ACHN (cell line): ENCODE results near the gene HEPN1.

Experiments
- DNase-seq: peaks from one replicate; pipeline ENCODE4 v3.0.0-alpha.2; 2015
- in situ Hi-C: cut with HindIII; loops from 2 replicates; pipeline ENCODE4 v1.10.0; 2017; ENCODE audit warnings: low sequenced_read_pairs, low pct_ligation_motif_present, low pct_unique_long_range_greater_than_20kb

The HEPN1 gene

DNA sequence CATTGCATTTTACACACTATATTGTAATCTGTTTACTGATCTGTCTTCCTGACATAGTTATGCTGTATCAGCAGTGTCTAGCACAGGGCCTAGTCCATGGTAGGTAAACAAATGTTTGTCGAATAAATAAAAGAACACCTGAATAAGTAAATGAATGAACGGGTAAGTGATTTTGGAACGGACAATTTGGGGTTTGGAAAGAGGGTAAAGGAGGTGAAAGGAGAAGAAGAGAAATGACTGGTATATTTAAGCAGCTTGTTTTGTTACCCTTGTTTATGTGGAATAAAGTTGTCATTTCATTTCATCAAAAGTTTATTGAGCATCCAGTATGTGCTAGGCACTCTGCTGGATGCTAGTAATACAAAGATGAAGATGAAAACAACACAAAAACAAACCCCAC, at the start of gene HEPN1:
Gene HEPN1, plus strand, starts transcription at position 301 of the 400 bp plus-strand sequence.
- no peak for DNase-seq
- in situ Hi-C loops: no loop called here

DNA sequence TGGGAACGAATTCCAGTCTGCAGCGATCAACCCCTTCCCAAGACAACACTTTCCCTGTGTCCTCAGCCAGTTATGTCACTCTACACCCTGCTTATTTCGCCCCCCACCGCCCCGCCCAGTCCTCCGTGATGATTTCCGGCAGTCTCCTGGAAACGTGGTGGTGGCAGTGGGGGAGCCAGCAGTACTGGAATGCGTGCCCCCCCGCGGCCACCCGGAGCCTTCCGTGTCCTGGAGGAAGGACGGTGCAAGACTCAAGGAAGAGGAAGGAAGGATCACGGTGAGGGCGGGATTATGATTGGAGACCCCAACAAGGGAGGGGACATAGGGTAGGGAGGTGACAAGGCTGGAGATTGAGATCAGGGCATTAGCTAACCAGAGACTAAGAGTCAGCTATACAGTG, 49.7 kb upstream of the HEPN1 start:
- no peak for DNase-seq
- in situ Hi-C loops: no loop called here

DNA sequence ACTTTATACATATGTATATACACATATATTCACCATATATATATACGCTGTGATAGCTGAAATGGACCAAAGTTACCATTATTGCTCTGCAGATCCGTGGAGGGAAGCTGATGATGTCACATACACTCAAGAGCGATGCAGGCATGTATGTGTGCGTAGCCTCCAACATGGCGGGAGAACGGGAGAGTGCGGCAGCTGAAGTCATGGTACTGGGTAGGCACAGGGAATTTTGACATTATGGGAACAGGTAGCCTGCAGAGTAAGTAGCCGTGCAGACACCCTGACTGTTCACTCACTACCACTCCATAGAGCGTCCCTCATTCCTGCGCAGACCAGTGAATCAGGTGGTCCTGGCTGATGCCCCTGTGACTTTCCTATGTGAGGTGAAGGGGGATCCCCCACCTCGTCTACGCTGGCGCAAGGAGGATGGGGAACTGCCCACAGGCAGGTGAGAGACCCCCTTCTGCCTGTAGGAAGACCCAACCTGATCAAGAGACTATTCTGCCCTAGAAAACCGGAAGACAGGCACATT, 49.1 kb upstream of the HEPN1 start:
- no peak for DNase-seq
- in situ Hi-C loops: no loop called here

DNA sequence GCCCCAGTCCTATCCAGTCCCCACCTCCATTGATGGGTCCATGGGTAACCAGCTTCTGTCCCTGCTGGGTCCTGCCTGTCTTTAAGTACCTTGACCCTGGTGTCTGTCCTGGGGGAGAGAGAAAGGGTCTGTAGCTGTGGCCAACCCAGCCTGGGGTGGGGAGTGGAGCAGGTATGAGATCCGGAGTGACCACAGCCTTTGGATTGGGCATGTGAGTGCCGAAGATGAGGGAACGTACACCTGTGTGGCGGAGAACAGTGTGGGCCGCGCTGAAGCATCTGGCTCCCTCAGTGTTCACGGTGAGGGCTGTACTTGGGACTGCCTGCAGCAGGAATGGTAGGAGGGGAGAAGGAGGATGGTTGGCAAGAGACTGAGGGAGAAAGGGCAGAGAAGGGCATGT, 48.6 kb upstream of the HEPN1 start:
- in situ Hi-C loops: no loop called here
- DNase-seq: no peak

DNA sequence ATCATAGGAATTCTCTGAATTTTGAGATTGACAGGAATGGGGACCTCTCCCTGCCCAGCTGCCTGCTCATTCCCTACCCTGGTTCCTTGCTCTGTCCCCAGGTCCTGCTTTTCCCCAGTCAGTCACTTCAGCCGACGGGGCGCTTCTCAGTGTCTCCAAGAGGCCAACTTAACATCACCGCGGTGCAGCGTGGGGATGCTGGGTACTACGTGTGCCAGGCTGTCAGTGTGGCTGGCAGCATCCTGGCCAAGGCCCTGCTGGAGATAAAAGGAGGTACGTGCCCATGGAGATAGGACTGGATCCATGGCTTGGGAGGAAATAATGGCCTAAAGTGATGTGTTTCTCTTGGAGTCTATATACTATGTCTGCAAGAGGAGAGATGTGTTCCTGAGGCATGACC, 46.8 kb upstream of the HEPN1 start:
- in situ Hi-C loops: no loop called here
- no peak for DNase-seq

DNA sequence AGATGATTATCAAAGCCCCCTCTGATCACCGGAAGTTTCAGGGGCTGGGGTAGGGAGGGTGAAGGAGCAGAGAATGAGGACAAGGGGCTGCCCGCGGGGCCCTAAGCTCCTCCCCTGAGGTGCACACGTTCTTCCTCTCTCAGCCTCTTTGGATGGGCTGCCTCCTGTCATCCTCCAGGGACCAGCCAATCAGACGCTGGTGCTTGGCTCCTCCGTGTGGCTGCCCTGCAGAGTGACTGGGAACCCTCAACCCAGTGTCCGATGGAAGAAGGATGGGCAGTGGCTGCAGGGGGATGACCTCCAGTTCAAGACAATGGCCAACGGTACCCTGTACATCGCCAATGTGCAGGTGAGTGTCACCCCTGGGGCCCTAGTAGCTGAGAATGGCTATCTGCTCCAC, 46.3 kb upstream of the HEPN1 start:
- in situ Hi-C loops: no loop called here
- no peak for DNase-seq

DNA sequence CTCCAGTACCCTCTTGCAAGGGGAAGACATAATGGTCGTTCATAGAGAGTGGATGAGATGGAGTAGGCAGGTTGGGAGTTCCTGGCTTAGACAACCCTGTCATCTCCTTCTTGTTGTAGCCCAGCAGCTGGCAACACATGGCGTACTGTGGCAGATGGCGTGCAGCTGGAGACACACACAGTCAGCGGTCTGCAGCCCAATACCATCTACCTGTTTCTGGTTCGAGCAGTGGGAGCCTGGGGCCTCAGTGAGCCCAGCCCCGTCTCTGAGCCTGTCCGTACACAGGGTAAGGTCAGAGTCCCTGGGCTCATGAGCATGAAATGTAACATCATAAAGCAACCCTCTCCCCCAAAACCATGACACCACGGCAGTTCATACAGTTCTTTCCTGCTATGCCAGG, 45.1 kb upstream of the HEPN1 start:
- no peak for DNase-seq
- in situ Hi-C loops: no loop called here

DNA sequence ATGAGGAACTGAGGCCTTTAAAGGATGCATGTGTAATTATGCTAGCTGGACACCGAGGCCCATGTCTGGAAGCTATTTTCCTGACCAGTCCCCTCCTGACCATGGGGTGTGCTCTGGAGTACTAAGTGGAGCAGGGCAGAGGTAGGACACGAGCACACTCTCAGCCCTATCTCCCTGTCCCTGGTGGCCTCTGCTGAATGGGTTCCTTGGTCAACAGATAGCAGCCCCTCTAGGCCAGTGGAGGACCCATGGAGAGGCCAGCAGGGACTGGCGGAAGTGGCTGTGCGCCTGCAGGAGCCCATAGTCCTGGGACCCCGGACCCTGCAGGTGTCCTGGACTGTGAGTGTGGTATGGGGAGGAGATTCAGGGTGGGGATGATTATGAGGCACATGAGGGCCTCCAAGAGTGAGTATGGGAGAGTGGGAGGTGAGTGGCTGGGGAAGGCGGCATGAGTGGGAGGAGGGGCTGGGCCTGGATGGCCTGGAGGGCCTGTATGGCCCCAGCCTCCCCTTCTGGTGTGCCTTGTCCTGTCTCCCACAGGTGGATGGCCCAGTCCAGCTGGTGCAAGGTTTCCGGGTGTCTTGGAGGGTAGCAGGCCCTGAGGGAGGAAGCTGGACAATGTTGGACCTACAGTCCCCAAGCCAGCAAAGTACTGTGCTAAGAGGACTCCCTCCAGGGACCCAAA, 44.3 kb upstream of the HEPN1 start:
- no peak for DNase-seq
- in situ Hi-C loops: no loop called here

DNA sequence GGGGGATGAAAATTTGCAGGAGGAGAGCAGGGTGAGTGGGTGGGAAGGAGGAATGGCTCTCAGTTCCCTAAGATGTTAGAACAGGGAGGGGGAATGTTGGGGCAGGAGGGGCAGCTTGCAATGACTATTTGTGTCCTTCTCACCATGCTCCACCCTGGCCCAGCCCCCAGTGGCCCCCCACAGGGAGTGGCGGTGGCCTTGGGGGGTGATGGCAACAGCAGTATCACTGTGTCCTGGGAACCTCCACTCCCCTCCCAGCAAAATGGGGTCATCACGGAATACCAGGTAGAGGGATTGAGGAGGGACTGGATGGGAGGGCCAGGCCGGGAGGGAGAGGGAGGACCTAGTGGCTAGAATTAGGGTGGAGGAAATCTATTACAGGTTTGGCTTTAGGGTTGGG, 43.6 kb upstream of the HEPN1 start:
- in situ Hi-C loops: no loop called here

DNA sequence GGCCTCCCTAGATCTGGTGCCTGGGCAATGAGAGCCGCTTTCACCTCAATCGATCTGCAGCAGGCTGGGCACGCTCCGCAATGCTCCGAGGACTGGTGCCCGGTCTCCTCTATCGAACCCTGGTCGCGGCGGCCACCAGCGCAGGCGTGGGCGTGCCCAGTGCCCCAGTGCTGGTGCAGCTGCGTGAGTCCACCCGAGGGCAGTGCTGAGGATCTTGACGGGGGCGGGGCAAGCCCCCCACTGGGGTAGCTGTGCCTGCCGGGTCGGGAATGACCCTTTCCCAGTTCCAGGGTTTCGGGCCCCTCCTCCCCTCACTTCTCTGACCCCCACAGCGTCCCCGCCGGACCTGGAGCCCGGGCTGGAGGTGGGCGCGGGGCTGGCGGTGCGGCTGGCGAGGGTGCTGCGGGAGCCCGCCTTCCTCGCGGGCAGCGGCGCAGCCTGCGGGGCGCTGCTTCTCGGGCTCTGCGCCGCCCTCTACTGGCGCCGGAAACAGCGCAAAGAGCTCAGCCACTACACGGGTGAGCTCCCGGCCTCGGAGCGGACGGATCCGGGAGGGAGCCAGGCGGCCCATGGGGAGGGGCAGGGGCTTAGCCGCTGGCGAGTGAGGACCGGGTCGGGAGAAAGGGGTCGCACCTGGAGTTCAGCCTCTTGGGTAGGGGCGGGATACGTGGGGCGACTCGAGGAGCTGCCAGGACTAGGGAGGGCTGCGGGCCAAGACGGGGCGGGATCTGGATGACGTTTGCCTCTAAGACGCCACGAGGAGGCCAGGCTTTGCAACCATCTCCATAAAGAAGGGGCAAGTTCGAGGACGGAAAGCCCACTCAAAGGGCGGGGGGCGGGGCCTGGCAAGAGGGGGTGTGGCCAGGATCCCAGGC, 42.9 kb upstream of the HEPN1 start:
- peak; percentile 88 for DNase-seq
- in situ Hi-C loops: no loop called here

More for the DNA sequence above, 43.6 kb upstream of the HEPN1 start:
- DNase-seq: no peak

DNA sequence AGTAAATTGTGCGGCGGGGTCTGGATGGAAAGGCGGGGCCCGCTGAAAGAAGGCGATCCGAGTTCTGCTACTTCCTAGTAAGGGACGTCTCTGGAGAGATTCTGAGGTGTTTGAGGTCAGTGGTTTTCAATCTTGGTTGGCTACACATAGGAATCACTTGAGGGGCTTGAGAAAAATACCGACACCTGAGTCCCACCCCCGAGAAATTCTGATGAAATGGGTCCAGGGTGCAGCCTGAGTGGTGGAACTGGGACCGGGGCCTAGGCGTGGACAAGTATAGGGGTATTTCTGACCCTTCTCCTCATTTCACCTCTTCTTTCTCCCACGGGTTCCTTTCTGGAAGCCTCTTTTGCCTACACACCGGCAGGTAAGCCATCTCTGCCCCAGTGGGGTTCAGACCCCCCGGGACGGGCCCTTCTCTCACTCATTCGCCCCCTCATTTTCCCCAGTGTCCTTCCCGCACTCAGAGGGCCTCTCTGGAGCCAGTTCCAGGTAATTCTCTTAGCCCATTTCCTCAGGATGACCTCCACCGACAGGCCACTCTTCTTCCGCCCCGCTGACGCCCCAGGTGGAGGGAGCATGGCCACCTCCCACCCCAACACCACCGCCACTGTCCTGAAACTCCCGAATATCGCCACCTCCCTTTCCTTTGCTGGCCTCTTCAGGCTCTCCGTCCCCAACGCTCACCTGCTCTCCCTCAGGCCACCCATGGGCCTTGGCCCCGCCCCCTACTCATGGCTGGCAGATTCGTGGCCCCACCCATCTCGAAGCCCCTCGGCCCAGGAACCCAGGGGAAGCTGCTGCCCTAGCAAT, 42.0 kb upstream of the HEPN1 start:
- no peak for DNase-seq
- in situ Hi-C loops: no loop called here

DNA sequence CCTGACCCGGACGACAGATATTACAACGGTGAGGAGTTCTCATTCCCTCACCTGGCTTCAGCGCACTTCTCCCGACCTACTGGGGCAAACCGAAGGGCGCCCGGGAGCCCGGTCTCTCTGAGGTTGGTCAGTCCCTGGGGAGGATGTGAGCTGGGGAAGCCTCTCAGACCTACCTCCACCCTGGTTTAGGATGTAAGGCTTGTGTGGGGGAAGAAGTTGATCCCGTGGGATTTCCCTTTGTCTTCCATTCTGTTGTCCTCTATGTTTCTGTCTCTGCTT, 41.5 kb upstream of the HEPN1 start:
- DNase-seq: no peak
- in situ Hi-C loops: no loop called here

DNA sequence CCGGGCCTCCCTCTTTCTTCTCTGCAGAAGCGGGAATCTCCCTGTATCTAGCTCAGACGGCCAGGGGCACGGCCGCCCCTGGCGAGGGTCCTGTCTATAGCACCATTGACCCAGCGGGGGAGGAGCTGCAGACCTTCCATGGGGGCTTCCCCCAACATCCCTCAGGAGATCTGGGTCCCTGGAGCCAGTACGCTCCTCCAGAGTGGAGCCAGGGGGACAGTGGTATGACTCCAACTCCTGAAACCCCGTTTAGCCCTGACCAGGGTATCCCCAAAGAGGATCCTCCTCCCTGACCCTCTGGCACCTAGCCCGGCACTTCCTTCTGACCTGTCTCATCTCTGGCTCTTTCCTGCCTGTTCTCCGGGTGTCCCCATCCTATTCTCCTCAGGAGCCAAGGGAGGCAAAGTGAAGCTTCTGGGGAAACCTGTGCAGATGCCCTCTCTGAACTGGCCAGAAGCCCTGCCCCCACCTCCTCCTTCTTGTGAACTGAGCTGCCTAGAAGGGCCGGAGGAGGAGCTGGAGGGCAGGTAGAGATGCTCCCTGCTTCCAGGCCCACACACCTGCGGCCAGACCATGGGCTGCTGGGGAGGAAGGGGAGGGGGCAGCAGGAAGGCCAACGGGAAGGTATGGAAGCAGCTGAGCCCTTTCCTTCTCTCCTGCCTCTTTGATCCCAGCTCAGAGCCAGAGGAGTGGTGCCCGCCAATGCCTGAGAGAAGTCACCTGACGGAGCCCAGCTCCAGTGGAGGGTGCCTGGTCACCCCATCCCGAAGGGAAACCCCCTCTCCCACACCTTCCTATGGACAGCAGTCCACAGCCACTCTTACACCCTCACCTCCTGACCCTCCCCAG, 40.9 kb upstream of the HEPN1 start:
- DNase-seq: no peak
- in situ Hi-C loops: no loop called here

DNA sequence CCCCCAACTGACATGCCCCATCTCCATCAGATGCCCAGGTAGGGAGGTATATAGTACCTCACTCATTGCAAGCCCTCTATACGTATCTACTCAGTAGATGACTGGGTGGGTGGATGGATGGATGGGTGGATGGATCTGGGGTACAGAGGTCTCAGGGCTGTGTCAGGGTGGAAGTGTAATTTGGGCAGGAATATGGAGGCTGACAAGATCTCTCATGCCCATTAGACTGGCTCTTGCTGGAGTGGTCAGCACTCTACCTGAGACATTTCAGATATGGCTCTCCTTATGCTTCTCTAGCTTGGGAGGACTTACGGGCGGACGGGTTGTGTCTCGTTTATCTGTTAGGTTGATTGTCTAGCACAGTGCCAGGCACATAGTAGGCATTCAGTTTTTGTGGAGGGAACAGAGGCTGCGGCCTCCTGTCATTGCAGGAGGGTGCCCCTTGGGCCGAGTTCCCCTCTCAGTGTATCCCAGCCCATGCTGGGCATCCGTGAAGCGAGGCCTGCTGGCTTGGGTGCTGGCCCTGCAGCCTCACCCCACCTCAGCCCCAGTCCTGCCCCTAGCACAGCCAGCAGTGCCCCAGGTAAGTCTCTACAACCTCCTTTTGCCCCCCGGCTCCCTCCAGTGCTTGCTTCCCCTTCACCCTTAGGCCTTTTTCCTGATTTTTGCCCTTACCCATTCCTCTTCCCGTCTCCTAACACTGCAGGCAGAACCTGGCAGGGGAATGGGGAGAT, 40.1 kb upstream of the HEPN1 start:
- in situ Hi-C loops: no loop called here
- no peak for DNase-seq

DNA sequence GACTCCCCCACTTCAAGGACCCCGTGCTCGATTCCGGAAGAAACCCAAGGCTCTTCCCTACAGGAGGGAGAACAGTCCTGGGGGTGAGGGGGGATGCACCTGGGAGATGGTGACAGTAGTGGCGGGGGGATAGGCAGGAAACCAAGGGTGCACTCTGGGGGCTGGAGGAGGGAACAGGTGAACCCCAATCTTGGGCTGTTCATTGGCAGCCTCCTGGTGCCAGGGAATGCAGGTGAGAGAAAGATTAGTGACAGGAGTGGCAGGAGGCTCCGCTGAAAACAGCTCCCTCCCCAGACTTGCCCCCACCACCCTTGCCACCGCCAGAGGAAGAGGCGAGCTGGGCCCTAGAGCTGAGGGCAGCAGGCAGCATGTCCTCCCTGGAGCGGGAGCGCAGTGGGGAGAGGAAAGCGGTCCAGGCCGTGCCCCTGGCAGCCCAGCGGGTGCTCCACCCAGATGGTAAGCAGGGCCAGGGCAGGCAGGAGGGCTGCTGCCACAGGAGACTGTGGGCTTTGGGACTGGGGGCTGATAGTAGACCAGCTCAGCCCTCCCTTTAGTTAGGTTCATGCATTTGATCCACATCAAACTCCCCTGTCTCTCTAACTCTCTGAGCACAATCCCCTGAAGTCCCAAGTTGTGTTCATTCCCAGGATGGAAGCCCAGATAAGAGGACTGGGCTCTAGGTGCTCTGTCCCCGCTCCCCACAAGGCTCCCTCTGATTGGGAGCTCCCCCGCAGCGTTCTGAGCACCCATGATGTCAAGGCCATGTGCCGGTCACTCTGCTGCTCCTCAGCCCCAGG, 39.4 kb upstream of the HEPN1 start:
- no peak for DNase-seq
- in situ Hi-C loops: no loop called here

DNA sequence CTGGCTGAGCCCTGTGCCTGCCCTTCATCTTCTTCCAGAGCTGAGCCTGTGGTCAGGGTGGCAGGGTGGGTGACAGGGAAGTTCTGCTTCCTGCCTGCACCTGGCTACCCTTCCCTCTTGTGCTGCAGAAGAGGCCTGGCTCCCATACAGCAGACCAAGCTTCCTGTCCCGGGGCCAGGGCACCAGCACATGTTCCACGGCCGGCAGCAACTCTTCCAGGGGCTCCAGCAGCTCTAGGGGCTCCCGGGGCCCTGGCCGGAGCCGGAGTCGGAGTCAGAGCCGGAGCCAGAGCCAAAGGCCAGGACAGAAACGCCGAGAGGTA, 38.8 kb upstream of the HEPN1 start:
- no peak for DNase-seq
- in situ Hi-C loops: no loop called here

DNA sequence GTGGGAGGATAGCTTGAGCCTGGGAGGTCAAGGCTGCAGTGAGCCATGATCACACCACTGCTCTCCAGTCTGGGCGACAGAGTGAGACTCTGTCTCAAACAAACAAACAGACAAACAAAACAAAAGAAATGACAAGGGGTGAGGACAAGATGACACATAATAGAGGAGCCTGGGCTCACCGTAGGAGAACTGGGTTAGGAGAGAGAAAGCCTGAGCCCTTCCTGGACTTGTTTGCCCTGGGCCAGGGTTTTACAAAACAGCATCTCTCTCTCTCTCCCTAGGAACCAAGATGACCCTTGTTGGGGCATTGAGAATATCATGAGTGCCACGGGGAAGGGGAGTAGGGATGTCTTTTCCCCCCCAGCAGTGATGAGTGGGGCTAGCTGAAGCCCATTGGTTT, 38.1 kb upstream of the HEPN1 start:
- in situ Hi-C loops: no loop called here

More for the DNA sequence above, 38.1 kb upstream of the HEPN1 start:
- DNase-seq: no peak
